Activated B cell treated with CpG ODN at 0.5 μM for 24 hours (primary cell): ENCODE results near the gene NFIB. TPM values are rescaled to one million over a fixed set of nuclear protein-coding genes. Genes with fewer than 3 reads are reported as not detected.

Source experiments
- ATAC-seq: fragments of 200-7000 bp; cut with Tn5 transposase; one replicate; pipeline ENCODE4 v1.10.0; 2021; ENCODE audit warnings: low read depth, mild to moderate bottlenecking, moderate library complexity
- CTCF ChIA-PET: fragments of 350-600 bp; sonication (Branson Sonifier 250); formaldehyde crosslinking; loops from one replicate; lab custom pipeline; 2021; ENCODE audit warnings: antibody characterized with exemption; lab: Charles Lee
- POLR2A ChIA-PET: fragments of 350-600 bp; sonication (Branson Sonifier 250); formaldehyde crosslinking; loops from one replicate; lab custom pipeline; 2021; ENCODE audit warnings: antibody characterized with exemption; lab: Charles Lee
- DNase-seq: peaks from one replicate; pipeline ENCODE4 v3.0.0; 2022
- H3K27ac Mint-ChIP-seq: one replicate; pipeline ENCODE4 v1.8.0; 2020; ENCODE audit warnings: mixed read lengths
- H3K27me3 Mint-ChIP-seq: one replicate; pipeline ENCODE4 v1.8.0; 2021; ENCODE audit warnings: mixed read lengths
- H3K36me3 Mint-ChIP-seq: one replicate; pipeline ENCODE4 v1.8.0; 2021; ENCODE audit warnings: low read depth, mixed read lengths
- H3K4me1 Mint-ChIP-seq: one replicate; pipeline ENCODE4 v1.8.0; 2021; ENCODE audit warnings: mixed read lengths
- H3K4me3 Mint-ChIP-seq: one replicate; pipeline ENCODE4 v1.8.0; 2020; ENCODE audit warnings: mild to moderate bottlenecking, mixed read lengths
- H3K9me3 Mint-ChIP-seq: one replicate; pipeline ENCODE4 v1.8.0; 2020; ENCODE audit warnings: mixed read lengths
- CTCF ChIP-seq: fragments of 200-600 bp; IDR thresholded peaks from one replicate; pipeline ENCODE4 v1.8.0; 2022; ENCODE audit warnings: antibody characterized with exemption, mild to moderate bottlenecking
- intact Hi-C: fragments of 100-400 bp; cut with micrococcal nuclease; formaldehyde crosslinking; loops from one replicate; pipeline ENCODE4 v1.15.1; 2024
- total RNA-seq: library from RNA; stranded (reverse); gene quantifications from 2 replicates; pipeline ENCODE4 v1.2.3, GENCODE V29; 2022

The NFIB gene
- total RNA-seq, 1 donor from 2014 or later, result not detected

- Mint-ChIP-seq H3K9me3 (no peaks in the 10 kb centered on the region), H3K36me3 (no peaks in the 10 kb centered on the region), H3K4me1 (no peaks in the 10 kb centered on the region), H3K4me3 (no peak overlapping the region), H3K27ac (no peak overlapping the region), H3K27me3 (no peaks in the 10 kb centered on the region)
- POLR2A ChIA-PET, result no interaction called here
- intact Hi-C loops, result no loop called here
- TF ChIP-seq CTCF, result no peak
- CTCF ChIA-PET, result no interaction called here
- DNase-seq, result no peak
- ATAC-seq, result no peak
Measured at GRCh38 chr9:14221558-14221957, 92.4 kb downstream of the NFIB start.

GRCh38 chr9:14221119-14221518 is 92.8 kb downstream of the NFIB start:
- Mint-ChIP-seq H3K27me3 (no peaks in the 10 kb centered on the region), H3K4me3 (no peak overlapping the region), H3K9me3 (no peaks in the 10 kb centered on the region), H3K4me1 (no peaks in the 10 kb centered on the region), H3K36me3 (no peaks in the 10 kb centered on the region), H3K27ac (no peak overlapping the region)
- intact Hi-C loops, result no loop called here
- DNase-seq, result no peak
- no peak for TF ChIP-seq CTCF
- ChIA-PET CTCF (no interaction called here), POLR2A (no interaction called here)
- ATAC-seq, result no peak

GRCh38 chr9:14220256-14220655 is 93.7 kb downstream of the NFIB start:
- Mint-ChIP-seq H3K9me3 (no peaks in the 10 kb centered on the region), H3K36me3 (no peaks in the 10 kb centered on the region), H3K27ac (no peak overlapping the region), H3K4me3 (no peak overlapping the region), H3K27me3 (no peaks in the 10 kb centered on the region), H3K4me1 (no peaks in the 10 kb centered on the region)
- intact Hi-C loops, result no loop called here
- ATAC-seq (no peak), DNase-seq (no peak)
- ChIA-PET CTCF (no interaction called here), POLR2A (no interaction called here)
- TF ChIP-seq CTCF, result no peak

GRCh38 chr9:14219850-14220249 is 94.1 kb downstream of the NFIB start:
- Mint-ChIP-seq H3K9me3 (no peaks in the 10 kb centered on the region), H3K4me3 (no peak overlapping the region), H3K27ac (no peak overlapping the region), H3K4me1 (no peaks in the 10 kb centered on the region), H3K27me3 (no peaks in the 10 kb centered on the region), H3K36me3 (no peaks in the 10 kb centered on the region)
- ChIA-PET CTCF (no interaction called here), POLR2A (no interaction called here)
- intact Hi-C loops, result no loop called here
- no peak for DNase-seq
- no peak for TF ChIP-seq CTCF
- ATAC-seq, result no peak

GRCh38 chr9:14218253-14218652 is 95.7 kb downstream of the NFIB start:
- Mint-ChIP-seq H3K4me1 (no peaks in the 10 kb centered on the region), H3K27me3 (no peaks in the 10 kb centered on the region), H3K27ac (no peak overlapping the region), H3K9me3 (no peaks in the 10 kb centered on the region), H3K4me3 (no peak overlapping the region), H3K36me3 (no peaks in the 10 kb centered on the region)
- intact Hi-C loops, result no loop called here
- no peak for ATAC-seq
- DNase-seq, result no peak
- ChIA-PET POLR2A (no interaction called here), CTCF (no interaction called here)
- TF ChIP-seq CTCF, result no peak
